Measurements from ENCODE around the gene NT5DC2.

NT5DC2 gene

DNA sequence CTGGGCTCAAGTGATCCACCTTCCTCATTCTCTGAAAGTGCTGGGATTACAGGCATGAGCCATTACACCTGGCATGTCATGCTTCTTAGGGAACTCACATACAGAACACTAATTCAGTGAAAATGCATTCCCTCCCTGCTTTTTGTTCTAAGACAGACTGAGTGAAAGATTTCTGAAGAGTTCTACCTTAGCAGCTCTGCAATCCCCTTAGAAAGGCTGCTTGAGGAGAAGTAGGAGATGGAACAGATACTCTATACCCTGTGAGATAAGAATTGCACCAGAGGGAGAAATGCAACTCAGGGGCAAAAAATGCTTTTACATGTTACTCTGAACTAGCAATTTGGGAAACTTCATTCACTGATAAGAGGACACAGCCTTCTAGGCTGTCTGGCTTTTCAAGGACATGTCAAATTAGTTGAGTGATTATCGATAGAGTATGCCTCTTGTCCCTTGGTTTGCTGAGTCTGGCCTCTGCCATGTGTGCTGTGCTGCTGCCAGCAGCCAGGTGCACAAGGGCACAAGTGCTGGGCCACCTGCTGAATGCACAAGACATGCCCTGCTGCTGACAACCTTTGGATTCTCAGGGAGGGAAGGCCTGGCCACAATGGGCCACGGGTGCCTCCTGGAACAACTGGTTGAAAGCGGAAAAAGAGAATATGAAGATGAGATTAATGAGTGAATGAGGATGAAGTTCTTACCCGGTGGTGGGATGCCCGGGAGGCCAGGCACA, 20.5 kb upstream of the NT5DC2 start:
- Histone ChIP-seq H3K4me1 (ENCODE audit: insufficient read depth, low read length) (no peaks in the 10 kb centered on the region; the same call in 1 of the 2 replicates), H3K9me3 (ENCODE audit: insufficient read depth, low read depth, low read length) (no peaks in the 10 kb centered on the region), H3K27me3 (ENCODE audit: insufficient read depth, low read length) (no peaks in the 10 kb centered on the region), H3K36me3 (ENCODE audit: insufficient read depth, low read depth, low read length) (peaks cover 73% of the 10 kb centered on the region), H3K9ac (ENCODE audit: low read depth, low read length) (no peak overlapping the region), H3K27ac (ENCODE audit: low read length) (no peak overlapping the region), H3K4me3 (ENCODE audit: low read length) (no peak overlapping the region)

DNA sequence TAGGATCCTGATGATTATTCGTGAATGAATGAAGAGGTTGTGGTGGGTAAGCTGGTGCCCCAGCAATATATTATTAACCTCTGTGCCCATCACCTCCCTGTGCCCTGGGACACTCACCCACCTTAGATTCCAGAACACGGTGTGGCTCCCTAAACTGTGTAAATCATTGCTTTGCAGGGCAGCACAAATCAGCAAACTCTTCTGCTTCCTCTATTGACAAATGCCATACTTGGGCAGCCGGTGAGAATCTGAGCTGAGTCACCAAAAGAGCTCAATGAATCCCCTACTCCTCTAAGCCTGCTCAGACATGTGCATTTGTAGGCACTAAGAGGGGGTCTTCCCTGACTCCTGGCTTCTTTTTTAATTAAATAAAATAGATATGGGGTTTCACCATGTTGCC, 18.4 kb upstream of the NT5DC2 start:
- Histone ChIP-seq H3K36me3 (ENCODE audit: insufficient read depth, low read depth, low read length) (peaks cover 73% of the 10 kb centered on the region), H3K27me3 (ENCODE audit: insufficient read depth, low read length) (no peaks in the 10 kb centered on the region), H3K4me3 (ENCODE audit: low read length) (no peak overlapping the region), H3K9me3 (ENCODE audit: insufficient read depth, low read depth, low read length) (no peaks in the 10 kb centered on the region), H3K9ac (ENCODE audit: low read depth, low read length) (no peak overlapping the region), H3K4me1 (ENCODE audit: insufficient read depth, low read length) (no peaks in the 10 kb centered on the region; the same call in 1 of the 2 replicates), H3K27ac (ENCODE audit: low read length) (no peak overlapping the region)

DNA sequence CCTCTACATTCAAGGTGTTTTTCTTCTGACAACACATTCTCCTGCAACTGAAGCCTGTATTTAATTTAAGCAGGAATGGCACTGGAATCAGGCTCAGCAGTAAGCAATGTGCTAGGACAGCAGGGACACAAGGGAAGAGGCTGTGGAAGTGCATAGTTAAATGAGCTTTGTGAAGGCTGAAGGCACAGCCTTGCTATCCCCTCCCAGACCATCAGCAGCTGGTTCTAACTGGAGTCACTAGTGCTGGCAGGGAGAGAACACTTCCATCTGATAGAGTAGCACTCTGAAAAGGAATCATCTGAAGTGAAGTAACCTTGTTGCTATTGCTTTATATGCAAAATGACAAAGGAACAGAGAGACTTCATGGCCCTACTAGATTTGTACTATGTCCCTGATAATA, 17.5 kb upstream of the NT5DC2 start:
- H3K4me3 ChIP-seq (ENCODE audit: low read length): no peak overlapping the region
- H3K9me3 ChIP-seq (ENCODE audit: insufficient read depth, low read depth, low read length): no peaks in the 10 kb centered on the region
- no peaks in the 10 kb centered on the region for H3K4me1 ChIP-seq (ENCODE audit: insufficient read depth, low read length)
- H3K27me3 ChIP-seq (ENCODE audit: insufficient read depth, low read length): no peaks in the 10 kb centered on the region
- peaks cover 76% of the 10 kb centered on the region for H3K36me3 ChIP-seq (ENCODE audit: insufficient read depth, low read depth, low read length)
- H3K9ac ChIP-seq (ENCODE audit: low read depth, low read length): no peak overlapping the region
- H3K27ac ChIP-seq (ENCODE audit: low read length): no peak overlapping the region

DNA sequence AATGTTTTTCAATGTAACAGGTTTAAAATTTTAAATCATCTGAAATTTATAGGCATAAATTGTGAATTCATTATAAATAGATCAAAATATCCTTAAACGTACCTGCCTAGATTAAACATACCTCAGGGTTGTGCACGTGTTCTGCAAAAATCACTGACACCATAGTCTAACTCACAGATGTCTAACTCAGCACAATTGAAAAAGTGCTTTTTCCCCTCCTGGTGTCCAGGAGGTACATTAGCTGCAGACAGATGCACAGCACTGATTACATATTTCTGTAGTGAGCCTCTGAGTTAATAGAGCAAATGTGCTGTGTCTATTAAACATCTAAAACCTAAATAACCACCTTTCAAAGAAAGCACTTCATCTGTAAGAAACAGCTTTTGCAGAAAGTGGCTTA, 13.5 kb upstream of the NT5DC2 start:
- H3K4me3 ChIP-seq (ENCODE audit: low read length): no peak overlapping the region
- peaks cover 64% of the 10 kb centered on the region for H3K36me3 ChIP-seq (ENCODE audit: insufficient read depth, low read depth, low read length)
- H3K9me3 ChIP-seq (ENCODE audit: insufficient read depth, low read depth, low read length): no peaks in the 10 kb centered on the region
- no peak overlapping the region for H3K27ac ChIP-seq (ENCODE audit: low read length)
- no peak overlapping the region for H3K9ac ChIP-seq (ENCODE audit: low read depth, low read length)
- H3K4me1 ChIP-seq (ENCODE audit: insufficient read depth, low read length): no peaks in the 10 kb centered on the region
- no peaks in the 10 kb centered on the region for H3K27me3 ChIP-seq (ENCODE audit: insufficient read depth, low read length)

DNA sequence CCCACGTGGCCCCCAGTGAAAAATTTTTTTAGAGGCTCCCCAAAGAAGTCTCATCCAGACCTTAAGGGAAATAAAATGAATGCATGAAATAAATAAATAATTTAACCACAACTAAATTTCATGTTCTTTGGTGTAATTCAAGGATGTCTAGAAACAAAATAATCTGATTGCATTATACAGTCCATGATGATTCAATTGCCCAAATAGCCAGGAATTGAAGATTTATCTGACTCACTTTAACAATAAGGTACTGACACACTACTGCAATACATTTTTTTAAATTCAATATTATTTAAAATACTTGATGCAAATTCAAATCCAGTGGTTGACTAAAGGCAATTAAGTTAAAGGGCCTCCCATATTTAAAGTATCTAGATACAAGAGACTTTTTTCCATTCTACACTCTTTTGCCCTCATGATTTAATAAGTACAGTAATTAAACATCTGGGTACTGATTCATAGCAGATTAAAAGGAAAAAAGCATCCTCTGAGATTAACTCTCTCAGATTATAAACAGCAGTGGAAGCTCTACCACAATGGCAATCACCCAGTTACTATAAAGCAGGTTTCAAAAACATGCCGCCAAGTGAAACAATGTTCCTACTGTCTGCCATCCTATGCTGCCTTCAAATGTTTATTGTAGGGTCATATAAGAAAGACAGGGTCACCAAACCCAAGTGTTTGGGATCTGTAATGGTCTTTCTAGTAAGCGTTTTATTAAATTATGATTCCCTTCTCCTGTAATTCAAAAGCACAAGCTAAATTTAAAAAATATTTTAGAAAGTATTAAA, 12.6 kb upstream of the NT5DC2 start:
- no peak overlapping the region for H3K4me3 ChIP-seq (ENCODE audit: low read length)
- H3K27ac ChIP-seq (ENCODE audit: low read length): no peak overlapping the region
- H3K9ac ChIP-seq (ENCODE audit: low read depth, low read length): no peak overlapping the region
- no peaks in the 10 kb centered on the region for H3K9me3 ChIP-seq (ENCODE audit: insufficient read depth, low read depth, low read length)
- peaks cover 62% of the 10 kb centered on the region for H3K36me3 ChIP-seq (ENCODE audit: insufficient read depth, low read depth, low read length)
- no peaks in the 10 kb centered on the region for H3K27me3 ChIP-seq (ENCODE audit: insufficient read depth, low read length)
- H3K4me1 ChIP-seq (ENCODE audit: insufficient read depth, low read length): no peaks in the 10 kb centered on the region

DNA sequence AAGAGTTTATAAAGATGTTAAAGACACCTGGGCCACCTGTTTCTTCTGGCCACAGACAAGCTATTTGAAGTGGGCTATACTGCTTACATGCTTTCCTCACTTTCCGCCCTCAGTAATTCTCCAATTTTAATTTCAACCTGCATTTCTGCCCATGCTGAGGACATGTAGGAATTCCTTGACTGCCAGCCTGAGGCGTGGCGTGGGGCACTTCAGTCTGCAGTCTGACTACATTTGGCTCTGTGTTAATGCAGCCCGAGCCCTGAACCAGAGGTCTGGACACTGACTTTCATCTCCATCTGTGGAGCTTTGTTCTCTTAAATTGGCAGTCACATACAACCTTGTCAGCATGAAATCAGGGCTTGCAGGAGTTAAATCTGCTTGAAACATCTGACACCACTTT, 11.3 kb upstream of the NT5DC2 start:
- H3K9ac ChIP-seq (ENCODE audit: low read depth, low read length): no peak overlapping the region
- H3K4me3 ChIP-seq (ENCODE audit: low read length): no peak overlapping the region
- peaks cover 64% of the 10 kb centered on the region for H3K36me3 ChIP-seq (ENCODE audit: insufficient read depth, low read depth, low read length)
- no peaks in the 10 kb centered on the region for H3K4me1 ChIP-seq (ENCODE audit: insufficient read depth, low read length)
- no peak overlapping the region for H3K27ac ChIP-seq (ENCODE audit: low read length)
- H3K27me3 ChIP-seq (ENCODE audit: insufficient read depth, low read length): no peaks in the 10 kb centered on the region
- H3K9me3 ChIP-seq (ENCODE audit: insufficient read depth, low read depth, low read length): no peaks in the 10 kb centered on the region

DNA sequence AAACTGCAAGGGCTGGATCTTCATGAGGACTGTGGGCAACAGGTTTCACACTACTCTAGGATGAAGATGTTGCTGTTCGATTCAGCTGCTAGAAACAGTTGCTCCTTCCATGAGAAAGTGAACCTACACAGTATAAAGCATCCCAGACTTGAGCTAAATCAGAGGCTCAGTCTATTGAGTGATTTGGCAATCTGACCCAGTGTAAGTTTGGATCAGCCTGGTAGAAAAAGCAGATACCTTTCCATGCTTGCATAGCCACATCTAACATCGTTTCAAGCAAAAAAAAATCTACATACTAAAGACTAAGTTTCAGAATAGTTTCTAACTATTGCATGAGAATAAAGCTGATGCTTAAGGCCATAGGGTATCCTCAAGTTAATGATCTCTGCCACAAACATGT, 7.4 kb upstream of the NT5DC2 start:
- Histone ChIP-seq H3K4me3 (ENCODE audit: low read length) (no peak overlapping the region), H3K36me3 (ENCODE audit: insufficient read depth, low read depth, low read length) (peaks cover 41% of the 10 kb centered on the region), H3K27me3 (ENCODE audit: insufficient read depth, low read length) (no peaks in the 10 kb centered on the region), H3K9me3 (ENCODE audit: insufficient read depth, low read depth, low read length) (no peaks in the 10 kb centered on the region), H3K9ac (ENCODE audit: low read depth, low read length) (no peak overlapping the region), H3K27ac (ENCODE audit: low read length) (no peak overlapping the region), H3K4me1 (ENCODE audit: insufficient read depth, low read length) (peaks cover 8% of the 10 kb centered on the region; the same call in 1 of the 2 replicates)

DNA sequence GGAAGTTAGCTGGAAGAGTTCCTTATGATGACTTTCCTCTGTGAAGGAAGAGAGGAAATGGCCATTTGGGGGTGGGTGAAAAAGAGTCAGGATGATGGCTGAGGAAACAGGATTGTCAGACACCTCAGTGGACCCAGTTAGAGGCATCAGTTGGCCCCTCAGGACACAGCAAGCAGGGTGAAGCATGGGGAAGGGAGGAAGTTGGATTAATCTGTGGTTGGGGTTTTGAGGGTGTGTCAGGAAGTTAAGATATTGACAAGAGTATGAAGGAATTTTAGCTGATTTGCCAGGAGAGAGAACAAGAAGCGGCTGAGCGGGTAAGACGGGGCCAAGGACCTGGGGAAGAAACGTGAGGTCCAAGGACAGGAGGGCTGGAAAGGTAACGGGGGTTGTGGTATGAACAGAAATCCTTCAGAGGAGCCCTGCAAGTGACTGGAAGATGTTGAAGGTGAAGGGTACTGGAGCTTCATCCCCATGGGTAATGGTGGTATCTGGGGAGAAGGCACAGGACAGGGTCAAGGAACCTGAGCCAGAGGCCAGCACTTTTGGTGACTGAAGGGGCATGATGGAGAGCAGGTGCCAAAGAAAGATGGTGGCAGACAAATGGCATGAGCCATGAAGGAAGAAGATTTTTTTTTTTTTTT, 5.5 kb upstream of the NT5DC2 start:
- no peaks in the 10 kb centered on the region for H3K27me3 ChIP-seq (ENCODE audit: insufficient read depth, low read length)
- H3K27ac ChIP-seq (ENCODE audit: low read length): no peak overlapping the region
- H3K9ac ChIP-seq (ENCODE audit: low read depth, low read length): no peak overlapping the region
- no peak overlapping the region for H3K4me3 ChIP-seq (ENCODE audit: low read length)
- H3K4me1 ChIP-seq (ENCODE audit: insufficient read depth, low read length): peaks cover 8% of the 10 kb centered on the region
- H3K9me3 ChIP-seq (ENCODE audit: insufficient read depth, low read depth, low read length): no peaks in the 10 kb centered on the region
- peaks cover 31% of the 10 kb centered on the region for H3K36me3 ChIP-seq (ENCODE audit: insufficient read depth, low read depth, low read length)

DNA sequence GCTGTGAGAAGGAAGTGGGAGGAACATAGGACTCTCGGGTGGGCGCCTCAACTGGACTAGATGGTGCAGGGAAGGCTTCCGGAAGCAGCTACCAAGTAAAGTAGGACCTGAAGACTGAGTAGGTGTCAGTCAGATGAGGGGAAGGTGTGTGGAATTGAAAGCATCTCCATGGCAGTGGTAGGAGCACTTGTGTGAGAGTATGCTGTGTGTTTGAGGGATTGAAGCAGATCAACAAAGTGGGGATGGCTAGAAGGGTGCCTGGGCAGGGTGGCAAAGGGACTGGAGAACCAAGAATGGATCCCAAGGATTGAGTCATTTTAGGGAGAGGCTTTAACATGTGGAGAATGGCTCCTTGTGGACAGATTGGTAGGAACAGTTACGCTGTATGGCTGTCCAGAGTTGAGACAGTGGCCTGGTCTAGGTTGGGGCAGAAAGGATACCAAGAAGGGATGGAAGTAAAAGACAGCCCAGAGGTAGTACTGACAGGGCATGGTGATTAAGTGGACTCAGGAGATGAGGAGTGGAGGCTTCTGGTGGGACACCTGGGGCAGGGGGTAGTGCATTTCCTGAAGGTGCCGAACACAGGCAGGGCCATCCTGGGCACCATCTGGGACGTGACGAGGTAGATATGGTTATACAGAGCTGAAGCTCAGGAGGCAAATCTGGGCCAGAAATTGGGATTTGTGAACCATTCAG, 4.2 kb upstream of the NT5DC2 start:
- Histone ChIP-seq H3K9me3 (ENCODE audit: insufficient read depth, low read depth, low read length) (no peaks in the 10 kb centered on the region), H3K36me3 (ENCODE audit: insufficient read depth, low read depth, low read length) (peaks cover 31% of the 10 kb centered on the region), H3K27me3 (ENCODE audit: insufficient read depth, low read length) (no peaks in the 10 kb centered on the region), H3K4me3 (ENCODE audit: low read length) (peak overlapping the region; percentile 91), H3K9ac (ENCODE audit: low read depth, low read length) (peak overlapping the region; percentile 94; the same call in 1 of the 2 replicates), H3K27ac (ENCODE audit: low read length) (no peak overlapping the region), H3K4me1 (ENCODE audit: insufficient read depth, low read length) (peaks cover 8% of the 10 kb centered on the region)

DNA sequence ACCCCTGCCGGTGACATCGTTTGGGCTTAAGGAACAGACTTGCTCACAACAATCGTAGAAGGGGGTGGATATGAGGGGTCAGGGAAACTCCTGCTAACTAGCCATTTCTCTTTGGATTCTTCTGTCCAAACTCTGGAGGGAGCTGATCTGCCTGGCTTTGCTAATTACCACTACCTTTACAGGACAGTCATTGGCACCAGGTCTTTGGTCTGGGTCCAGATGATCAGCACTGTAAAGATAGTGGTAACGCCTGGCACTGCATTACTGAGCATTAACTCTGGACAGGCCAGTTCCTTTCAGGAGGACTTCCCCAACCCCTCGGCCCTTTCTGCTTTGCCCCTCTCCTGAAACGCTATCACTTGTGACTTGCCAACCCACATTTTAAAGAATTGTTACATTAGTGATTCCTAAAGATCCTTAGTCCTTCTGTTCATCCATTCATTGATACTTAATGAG, 3.5 kb upstream of the NT5DC2 start:
- Histone ChIP-seq H3K27me3 (ENCODE audit: insufficient read depth, low read length) (no peaks in the 10 kb centered on the region), H3K36me3 (ENCODE audit: insufficient read depth, low read depth, low read length) (peaks cover 31% of the 10 kb centered on the region), H3K9ac (ENCODE audit: low read depth, low read length) (peak overlapping the region; percentile 94), H3K4me3 (ENCODE audit: low read length) (peak overlapping the region; percentile 91), H3K27ac (ENCODE audit: low read length) (no peak overlapping the region), H3K9me3 (ENCODE audit: insufficient read depth, low read depth, low read length) (no peaks in the 10 kb centered on the region), H3K4me1 (ENCODE audit: insufficient read depth, low read length) (peaks cover 12% of the 10 kb centered on the region)

DNA sequence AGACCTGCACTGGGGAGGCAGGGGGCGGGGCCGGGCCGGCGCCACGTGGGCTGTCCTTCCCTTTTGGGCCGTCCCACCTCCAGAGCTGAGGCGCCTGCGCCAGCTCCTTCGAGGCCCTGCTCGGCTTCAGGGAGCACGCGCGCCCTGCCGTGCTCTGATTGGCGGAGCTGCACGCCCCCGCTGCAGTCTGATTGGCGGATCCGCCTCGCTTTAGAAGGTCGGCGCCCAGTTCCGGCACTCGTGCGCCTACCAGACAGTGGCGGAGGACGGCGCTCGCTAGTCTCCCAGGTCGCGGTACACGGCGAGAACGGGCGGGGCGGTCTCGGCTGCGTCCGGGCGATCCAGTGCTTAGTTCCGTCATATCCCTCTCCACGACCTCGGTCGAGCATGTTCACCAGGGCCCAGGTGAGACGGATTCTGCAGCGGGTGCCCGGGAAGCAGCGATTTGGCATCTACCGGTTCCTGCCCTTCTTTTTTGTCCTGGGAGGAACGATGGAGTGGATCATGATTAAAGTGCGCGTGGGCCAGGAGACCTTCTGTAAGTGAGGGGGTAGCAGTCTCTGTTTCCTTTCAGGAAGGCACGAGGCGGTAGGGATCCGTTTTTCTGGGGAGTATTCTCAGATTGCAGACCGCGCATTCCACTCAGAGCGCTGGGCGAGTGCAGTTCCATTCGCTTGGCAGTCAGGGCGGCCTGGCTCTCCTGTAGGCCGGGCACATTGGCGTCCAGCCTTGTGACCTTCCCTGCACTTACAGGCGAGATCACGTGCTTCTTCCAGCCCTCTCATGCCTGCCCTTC, 2.9 kb upstream of the NT5DC2 start, which contains the start of gene UQCC5:
Gene UQCC5 (plus strand): TSS at position 237 of the 796 bp plus-strand sequence. CDS start 151 bp downstream, at position 388.
- no peaks in the 10 kb centered on the region for H3K9me3 ChIP-seq (ENCODE audit: insufficient read depth, low read depth, low read length)
- peak within 1 kb of the TSS; percentile 94 for H3K9ac ChIP-seq (ENCODE audit: low read depth, low read length)
- H3K27me3 ChIP-seq (ENCODE audit: insufficient read depth, low read length): no peaks in the 10 kb centered on the region
- H3K4me1 ChIP-seq (ENCODE audit: insufficient read depth, low read length): peaks cover 14% of the 10 kb centered on the region
- H3K36me3 ChIP-seq (ENCODE audit: insufficient read depth, low read depth, low read length): peaks cover 27% of the 10 kb centered on the region
- peak within 1 kb of the TSS; percentile 55 for H3K27ac ChIP-seq (ENCODE audit: low read length)
- peak within 1 kb of the TSS; percentile 91 for H3K4me3 ChIP-seq (ENCODE audit: low read length)
